CD4-positive, alpha-beta T cell treated with Interleukin-6 at 100 ng/mL for 8 hours (primary cell): ENCODE data around the gene PRM1.
"Not testable (repeated sequence)": the region's sequence is repeated elsewhere in the genome, so short reads cannot be mapped to it uniquely, and the experiment has no call there.

Source experiments
- DNase-seq: peaks from one replicate; pipeline ENCODE4 v3.0.0-alpha.2; 2020; ENCODE audit warnings: mixed read lengths, low spot score

PRM1 gene

GRCh38 chr16:11298143-11298900 lies 17.2 kb upstream of the PRM1 start:
- DNase-seq: no peak

GRCh38 chr16:11297492-11298142 lies 16.5 kb upstream of the PRM1 start:
- DNase-seq: peak; percentile 68

GRCh38 chr16:11296706-11297491 lies 15.8 kb upstream of the PRM1 start:
- no peak for DNase-seq

GRCh38 chr16:11296351-11296705 lies 15.2 kb upstream of the PRM1 start:
- no peak for DNase-seq

GRCh38 chr16:11295672-11296071 lies 14.5 kb upstream of the PRM1 start:
- no peak for DNase-seq

GRCh38 chr16:11292076-11292748 lies 11.1 kb upstream of the PRM1 start:
- DNase-seq: no peak

GRCh38 chr16:11291091-11291703 lies 10.1 kb upstream of the PRM1 start:
- no peak for DNase-seq

- no peak for DNase-seq
Observed at GRCh38 chr16:11290102-11290893, 9.2 kb upstream of the PRM1 start.

- DNase-seq: not testable (repeated sequence)
Observed at GRCh38 chr16:11289696-11290095, 8.6 kb upstream of the PRM1 start.

GRCh38 chr16:11289202-11289601 lies 8.1 kb upstream of the PRM1 start:
- no peak for DNase-seq

GRCh38 chr16:11285842-11286241 lies 4.7 kb upstream of the PRM1 start:
- DNase-seq: no peak

- DNase-seq: no peak
Observed at GRCh38 chr16:11283820-11284248, 2.7 kb upstream of the PRM1 start.

GRCh38 chr16:11278681-11279628 lies 2.2 kb downstream of the PRM1 start:
- no peak for DNase-seq

GRCh38 chr16:11277607-11278337 lies 3.4 kb downstream of the PRM1 start:
- DNase-seq: no peak

GRCh38 chr16:11276896-11277593 lies 4.1 kb downstream of the PRM1 start:
- DNase-seq: no peak

GRCh38 chr16:11276143-11276895 lies 4.8 kb downstream of the PRM1 start, which contains the start of gene PRM2:
PRM2 (minus strand) TSS chr16:11276480; CDS start chr16:11276370, 110 bp downstream.
- no peak for DNase-seq

- DNase-seq: no peak
Observed at GRCh38 chr16:11274964-11275363, 6.2 kb downstream of the PRM1 start.
